Stromal cell of bone marrow (primary cell): ENCODE data around the gene HEBP2.
"Not testable (repeated sequence)": the region's sequence is repeated elsewhere in the genome, so short reads cannot be mapped to it uniquely, and the experiment has no call there.

Experiments
- DNase-seq: peaks from one replicate; pipeline ENCODE4 v3.0.0-alpha.2; 2012; ENCODE audit warnings: low read depth

HEBP2 gene

GRCh38 chr6:138424004-138424904 lies 20.2 kb downstream of the HEBP2 start:
- no peak for DNase-seq

- DNase-seq: not testable (repeated sequence)
These were observed 21.2 kb downstream of the HEBP2 start for GRCh38 chr6:138425256-138425655.

- no peak for DNase-seq
These were observed 22.6 kb downstream of the HEBP2 start for GRCh38 chr6:138426500-138427123.

- no peak for DNase-seq
These were observed 23.7 kb downstream of the HEBP2 start for GRCh38 chr6:138427701-138428100.

- DNase-seq: peak; percentile 47
These were observed 25.0 kb downstream of the HEBP2 start for GRCh38 chr6:138428944-138429598.

- DNase-seq: no peak
These were observed 25.7 kb downstream of the HEBP2 start for GRCh38 chr6:138429761-138430160.

GRCh38 chr6:138430361-138431145 lies 26.5 kb downstream of the HEBP2 start:
- DNase-seq: no peak

- no peak for DNase-seq
These were observed 27.4 kb downstream of the HEBP2 start for GRCh38 chr6:138431256-138432062.

- DNase-seq: no peak
These were observed 28.0 kb downstream of the HEBP2 start for GRCh38 chr6:138432063-138432356.

GRCh38 chr6:138434096-138434495 lies 30.1 kb downstream of the HEBP2 start:
- DNase-seq: no peak

GRCh38 chr6:138434925-138435324 lies 30.9 kb downstream of the HEBP2 start:
- DNase-seq: no peak

- DNase-seq: no peak
These were observed 35.5 kb downstream of the HEBP2 start for GRCh38 chr6:138439546-138439945.

GRCh38 chr6:138440296-138440695 lies 36.3 kb downstream of the HEBP2 start:
- no peak for DNase-seq

GRCh38 chr6:138440758-138441357 lies 36.8 kb downstream of the HEBP2 start:
- no peak for DNase-seq

- no peak for DNase-seq
These were observed 37.9 kb downstream of the HEBP2 start for GRCh38 chr6:138441965-138442364.

- DNase-seq: no peak
These were observed 38.6 kb downstream of the HEBP2 start for GRCh38 chr6:138442663-138443062.

GRCh38 chr6:138443979-138444378 lies 40.0 kb downstream of the HEBP2 start:
- no peak for DNase-seq

- DNase-seq: no peak
These were observed 42.8 kb downstream of the HEBP2 start for GRCh38 chr6:138446821-138447220.

GRCh38 chr6:138450445-138450844 lies 46.4 kb downstream of the HEBP2 start:
- no peak for DNase-seq

- DNase-seq: no peak
These were observed 47.0 kb downstream of the HEBP2 start for GRCh38 chr6:138451043-138451442.
